GM19372 (cell line): ENCODE measurements around the gene ARL8B.

Experiments
- ATAC-seq: cut with Tn5 transposase; IDR thresholded peaks from one replicate; pipeline ENCODE4 v1.9.1; 2021; ENCODE audit warnings: mild to moderate bottlenecking, low read depth, moderate library complexity; ENCODE audit not compliant: unreplicated experiment

The ARL8B gene

DNA sequence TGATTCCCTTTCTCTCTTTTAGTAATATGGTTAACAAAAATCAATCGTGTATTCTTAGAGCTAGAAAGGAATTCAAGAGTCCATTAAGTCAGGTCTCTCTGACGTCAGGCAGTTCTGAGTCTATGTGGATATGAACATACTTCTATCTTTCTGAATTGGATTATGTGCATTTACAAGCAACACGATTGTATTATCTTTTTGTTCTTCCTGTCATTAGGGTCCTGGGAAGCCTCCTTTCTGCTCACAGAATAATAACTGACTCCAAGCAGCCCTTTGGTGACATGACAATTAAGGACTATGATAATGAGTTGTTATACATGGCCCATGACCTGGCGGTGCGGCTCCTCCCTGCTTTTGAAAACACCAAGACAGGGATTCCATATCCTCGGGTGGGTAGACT, 79.4 kb downstream of the ARL8B start:
- no peak for ATAC-seq

GRCh38 chr3:5202222-5202621, 80.1 kb downstream of the ARL8B start:
- ATAC-seq: no peak

DNA sequence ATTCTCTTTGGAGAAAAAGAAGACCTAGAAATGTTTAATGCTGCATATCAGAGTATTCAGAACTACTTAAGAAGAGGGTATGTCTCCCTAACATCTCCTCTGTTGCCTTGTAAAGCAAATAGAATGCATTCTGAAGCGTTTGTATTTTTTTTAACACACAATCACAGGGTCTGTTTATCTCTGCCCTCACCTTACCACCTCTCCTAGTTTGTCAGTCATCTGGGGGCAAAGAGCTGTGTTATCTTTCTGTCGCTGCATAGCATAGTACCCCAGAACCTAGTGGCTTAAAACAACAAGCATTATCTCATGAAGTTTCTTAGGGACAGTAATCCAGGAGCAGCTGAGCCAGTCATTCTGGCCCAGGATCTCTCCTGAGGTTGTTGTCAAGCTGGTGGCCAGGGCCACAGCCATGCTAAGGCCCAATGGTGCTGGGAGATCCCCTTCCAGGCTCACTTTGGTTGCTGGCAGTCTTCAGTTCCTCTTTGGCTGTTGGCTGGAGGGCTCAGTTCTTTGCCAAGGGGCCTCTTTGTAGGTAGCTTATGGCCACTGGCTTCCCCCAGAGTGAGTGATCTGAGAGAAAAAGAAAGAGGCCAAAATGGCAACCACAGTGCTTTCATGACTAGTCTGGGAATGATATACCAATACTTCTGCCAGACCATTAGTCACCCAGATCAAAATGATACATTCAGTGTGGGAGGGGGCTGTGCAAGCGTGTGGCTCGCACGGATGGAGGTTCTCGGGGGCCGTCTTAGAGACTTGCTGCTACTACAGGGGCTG, 83.3 kb downstream of the ARL8B start:
- peak; percentile 98 for ATAC-seq

- ATAC-seq: no peak
Measured at GRCh38 chr3:5210926-5211325, 88.8 kb downstream of the ARL8B start.

- ATAC-seq: no peak
Measured at GRCh38 chr3:5212628-5213573, 90.8 kb downstream of the ARL8B start.

- ATAC-seq: no peak
Measured at GRCh38 chr3:5213574-5213966, 91.5 kb downstream of the ARL8B start.

DNA sequence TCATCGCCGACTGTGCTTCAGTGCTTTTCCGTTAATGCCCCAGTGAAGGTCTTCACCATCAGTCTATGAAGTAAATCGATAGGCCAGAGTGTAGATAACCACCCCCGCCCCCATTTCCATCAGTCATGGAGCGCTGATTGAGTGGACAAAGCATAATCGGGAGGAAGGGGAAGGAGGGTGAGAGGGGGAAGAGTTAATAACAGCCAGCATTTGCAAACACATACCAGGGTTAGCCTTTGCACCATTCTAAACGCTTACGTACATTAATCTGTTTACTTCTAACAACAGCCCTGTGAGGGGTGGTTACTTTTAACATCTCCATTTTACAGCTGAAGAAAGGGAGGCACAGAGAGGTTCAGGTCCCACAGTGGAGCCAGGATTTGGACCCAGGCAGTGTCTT, 92.3 kb downstream of the ARL8B start:
- ATAC-seq: no peak

DNA sequence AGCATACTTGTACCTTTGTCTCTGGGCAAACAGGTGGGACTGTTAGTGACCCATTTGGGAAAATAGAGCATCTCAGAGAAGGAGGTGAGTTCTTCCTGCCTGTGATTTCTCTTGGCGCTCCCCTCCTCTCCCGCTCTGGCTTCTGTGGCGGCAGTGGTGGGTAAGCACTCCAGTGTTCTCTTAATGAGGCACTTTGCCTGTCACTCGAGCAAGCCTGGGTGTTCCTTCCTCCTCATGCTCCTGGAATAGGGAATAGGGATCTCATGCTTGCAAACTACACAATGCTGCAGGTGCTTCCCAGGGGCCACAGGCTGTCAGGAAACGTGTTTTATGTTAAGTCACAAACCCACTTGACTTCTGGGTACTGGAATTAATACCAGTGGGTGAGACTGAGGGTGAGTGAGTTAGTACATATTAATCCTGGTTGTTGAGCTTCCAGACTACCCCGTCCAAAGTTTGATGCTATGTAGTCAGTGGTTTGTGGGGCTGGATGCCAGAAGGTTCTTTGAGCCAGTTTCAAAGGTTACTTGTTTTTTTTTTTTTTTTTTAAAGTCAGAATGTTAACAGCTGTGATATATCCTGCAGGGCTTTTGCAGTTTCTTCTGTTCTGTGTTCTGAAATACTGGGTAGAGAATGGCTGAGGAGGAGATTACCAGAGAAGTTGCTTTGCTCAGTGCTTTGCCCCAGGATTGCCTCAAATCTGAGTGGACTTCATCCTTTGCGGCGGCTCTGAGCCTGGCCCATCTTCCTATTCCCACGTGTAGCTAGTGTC, 95.9 kb downstream of the ARL8B start:
- no peak for ATAC-seq

DNA sequence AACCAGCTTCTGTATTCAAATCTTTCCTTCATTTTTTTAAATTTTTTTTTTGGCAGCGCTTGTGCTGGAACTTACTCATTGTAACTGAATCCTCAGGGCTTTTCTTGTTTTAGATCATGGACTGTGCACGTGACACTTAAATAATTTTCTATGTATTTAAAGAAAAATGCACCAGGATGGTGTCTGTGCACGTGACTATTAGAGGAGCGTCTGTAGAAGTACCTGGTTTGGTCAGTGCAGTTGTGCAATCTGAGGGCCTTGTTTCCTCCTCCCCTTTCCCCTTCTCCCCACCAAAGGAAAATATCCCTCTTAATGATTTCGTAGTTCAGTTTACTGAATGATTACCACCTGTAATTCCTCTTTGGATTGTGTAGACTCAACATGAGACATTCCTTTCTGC, 96.7 kb downstream of the ARL8B start:
- no peak for ATAC-seq

GRCh38 chr3:5219216-5219615, 97.1 kb downstream of the ARL8B start:
- no peak for ATAC-seq

DNA sequence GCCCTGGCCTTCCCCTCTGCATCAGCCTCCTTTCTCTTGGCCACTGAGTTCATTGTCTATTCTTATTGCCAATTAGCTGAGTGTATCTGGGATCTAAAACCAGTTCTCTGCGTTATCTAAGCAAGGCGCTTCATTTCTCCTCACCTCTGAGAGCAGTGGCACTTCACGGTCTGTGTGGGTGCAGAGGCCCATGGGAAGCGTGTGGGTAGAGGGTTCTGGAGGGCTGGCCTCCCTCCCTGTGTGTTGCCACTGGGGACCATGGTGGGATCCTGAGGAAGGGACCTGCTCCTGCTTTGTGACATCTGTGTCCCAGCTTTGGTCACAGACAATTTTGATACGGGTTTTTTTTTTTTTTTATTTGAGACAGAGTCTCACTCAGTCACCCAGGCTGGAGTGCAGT, 98.1 kb downstream of the ARL8B start:
- no peak for ATAC-seq

- ATAC-seq: no peak
Measured at GRCh38 chr3:5220667-5221431, 98.8 kb downstream of the ARL8B start.

- no peak for ATAC-seq
Measured at GRCh38 chr3:5221701-5222100, 99.6 kb downstream of the ARL8B start.

DNA sequence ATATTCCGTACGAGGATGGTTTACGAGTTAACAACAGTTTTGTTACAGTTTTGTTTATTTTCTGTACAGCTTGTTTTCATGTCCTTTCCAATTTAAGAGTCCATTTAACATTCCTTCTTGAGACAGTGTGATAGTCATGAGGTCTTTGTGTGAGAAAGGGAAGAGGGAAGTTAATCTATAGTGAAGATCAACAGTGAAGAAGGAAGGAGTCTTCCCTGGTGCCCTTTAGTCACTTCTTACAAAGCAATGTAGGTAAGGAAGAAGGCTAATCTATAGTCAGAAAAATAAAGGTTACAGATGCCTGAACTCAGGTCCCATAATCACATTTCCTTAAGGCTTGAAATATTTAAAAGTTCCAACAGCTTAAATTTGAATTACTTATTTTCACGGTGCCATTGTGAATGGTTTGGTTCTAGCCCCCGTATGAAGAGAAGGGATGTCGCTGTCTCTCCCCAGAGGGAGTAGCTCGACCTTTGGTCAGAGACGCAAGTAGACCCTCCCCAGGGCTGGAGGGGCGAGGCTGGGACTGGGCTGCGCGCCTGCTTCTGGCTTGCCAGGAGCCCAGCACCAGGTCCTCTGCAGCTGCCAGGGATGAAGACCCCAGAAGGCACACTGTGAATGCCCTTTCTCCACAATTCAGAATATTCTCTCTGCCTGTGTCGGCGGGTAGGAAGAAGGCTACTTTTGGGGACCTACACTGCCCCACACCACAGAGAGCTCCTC, 100.4 kb downstream of the ARL8B start:
- ATAC-seq: no peak

- ATAC-seq: no peak
Measured at GRCh38 chr3:5226783-5227182, 104.7 kb downstream of the ARL8B start.

DNA sequence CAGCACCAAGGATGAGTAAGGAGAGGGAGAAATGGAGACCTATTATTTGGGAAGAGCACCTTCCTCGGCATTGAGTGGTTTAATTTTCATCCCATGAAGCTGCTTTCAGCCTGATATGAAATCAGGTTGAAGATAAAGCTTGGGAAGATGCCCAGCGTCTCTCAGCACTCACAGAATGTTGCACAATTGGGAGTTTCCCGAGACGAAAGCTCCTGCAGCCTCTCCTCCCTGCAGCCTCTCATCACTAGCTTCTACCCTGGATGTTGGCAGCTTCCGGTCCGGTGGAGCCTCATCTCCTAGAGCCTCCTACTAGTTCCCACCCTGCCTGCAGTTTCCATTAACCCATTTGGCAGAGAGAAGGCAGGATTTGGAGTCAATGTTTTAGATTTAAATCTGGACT, 105.7 kb downstream of the ARL8B start:
- no peak for ATAC-seq

DNA sequence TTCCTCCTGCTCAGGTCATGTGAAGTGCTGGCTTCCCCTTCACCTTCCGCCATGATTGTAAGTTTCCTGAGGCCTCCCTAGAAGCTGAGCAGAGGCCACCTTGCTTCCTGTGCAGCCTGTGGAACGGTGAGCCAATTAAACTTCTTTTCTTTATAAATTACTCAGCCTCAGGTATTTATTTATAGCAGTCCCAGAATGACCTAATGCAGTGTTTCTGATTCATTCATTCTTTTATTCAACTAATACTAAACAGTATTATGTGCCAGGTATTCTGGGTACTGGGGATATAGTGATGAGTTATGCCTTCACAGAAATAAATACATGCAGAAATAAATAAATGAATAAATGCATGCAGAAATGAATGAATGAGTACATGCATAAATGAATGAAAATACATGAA, 107.3 kb downstream of the ARL8B start:
- ATAC-seq: no peak
